HEK293 (cell line): Measurements from ENCODE around the gene NUP210.

Source experiments
- PRDM10 ChIP-seq: fragments of 450-650 bp; formaldehyde crosslinking; IDR thresholded peaks from 2 replicates; pipeline ENCODE4 v1.5.1; 2016; ENCODE audit warnings: missing biosample characterization, missing genetic modification characterization
- ZNF518A ChIP-seq: fragments of 450-650 bp; formaldehyde crosslinking; conservative IDR thresholded peaks from 2 replicates; pipeline ENCODE4 v1.5.1; 2016; ENCODE audit warnings: low read depth, missing biosample characterization, missing genetic modification characterization

GRCh38 chr3:13266651-13267362, 153.3 kb downstream of the NUP210 start:
- TF ChIP-seq PRDM10 (tag by site-specific recombination): no peak
- no peak for TF ChIP-seq ZNF518A (tag by site-specific recombination)
